Right renal cortex interstitium (tissue), 3 donors: ENCODE results near the gene CDKAL1. TPM values are rescaled to one million over a fixed set of nuclear protein-coding genes. Genes with fewer than 3 reads are reported as not detected.
"Not testable (repeated sequence)": the region's sequence is repeated elsewhere in the genome, so short reads cannot be mapped to it uniquely, and the experiment has no call there.

Experiments
- DNase-seq, 3 donors: peaks; one replicate each; pipeline ENCODE4 v3.0.0-alpha.2; 2013; ENCODE audit warnings: low read depth in 3 of 3, low spot score in 2 of 3
- polyA plus RNA-seq, 3 donors: library from polyadenylated mRNA; unstranded; fragments of 120-200 nt; gene quantifications; one replicate each; pipeline ENCODE4 v1.2.1, GENCODE V29; 2013; ENCODE audit not compliant: insufficient read length in 3 of 3

Gene CDKAL1
- polyA plus RNA-seq, 3 donors, result 18.4 to 19.6 (median 19.6) TPM

- no peak for DNase-seq
Observed at GRCh38 chr6:20589266-20589665, 55.0 kb downstream of the CDKAL1 start.

- DNase-seq, result not testable (repeated sequence)
Observed at GRCh38 chr6:20590476-20590875, 56.2 kb downstream of the CDKAL1 start.

GRCh38 chr6:20594299-20594853 lies 60.1 kb downstream of the CDKAL1 start:
- DNase-seq, result not testable (repeated sequence)

GRCh38 chr6:20599302-20600051 lies 65.2 kb downstream of the CDKAL1 start:
- no peak for DNase-seq

GRCh38 chr6:20600831-20601230 lies 66.6 kb downstream of the CDKAL1 start:
- no peak for DNase-seq

GRCh38 chr6:20604159-20604558 lies 69.9 kb downstream of the CDKAL1 start:
- no peak for DNase-seq

GRCh38 chr6:20605061-20605460 lies 70.8 kb downstream of the CDKAL1 start:
- DNase-seq, result no peak

GRCh38 chr6:20605581-20605980 lies 71.3 kb downstream of the CDKAL1 start:
- no peak for DNase-seq

GRCh38 chr6:20606831-20607230 lies 72.6 kb downstream of the CDKAL1 start:
- no peak for DNase-seq

GRCh38 chr6:20608356-20608755 lies 74.1 kb downstream of the CDKAL1 start:
- DNase-seq, result no peak

- DNase-seq, result no peak
Observed at GRCh38 chr6:20608905-20609304, 74.6 kb downstream of the CDKAL1 start.

GRCh38 chr6:20609924-20610323 lies 75.7 kb downstream of the CDKAL1 start:
- not testable (repeated sequence) for DNase-seq

- no peak for DNase-seq
Observed at GRCh38 chr6:20610636-20611370, 76.5 kb downstream of the CDKAL1 start.

GRCh38 chr6:20617537-20617936 lies 83.3 kb downstream of the CDKAL1 start:
- DNase-seq, result not testable (repeated sequence)

GRCh38 chr6:20620043-20620442 lies 85.8 kb downstream of the CDKAL1 start:
- no peak for DNase-seq

GRCh38 chr6:20623761-20624160 lies 89.5 kb downstream of the CDKAL1 start:
- DNase-seq, result no peak

- no peak for DNase-seq
Observed at GRCh38 chr6:20626165-20626564, 91.9 kb downstream of the CDKAL1 start.

GRCh38 chr6:20629509-20629908 lies 95.3 kb downstream of the CDKAL1 start:
- DNase-seq, result no peak

- DNase-seq, result no peak
Observed at GRCh38 chr6:20630136-20630535, 95.9 kb downstream of the CDKAL1 start.

GRCh38 chr6:20630617-20631548 lies 96.6 kb downstream of the CDKAL1 start:
- no peak for DNase-seq

- no peak for DNase-seq
Observed at GRCh38 chr6:20631549-20631924, 97.3 kb downstream of the CDKAL1 start.
